ENCODE measurements around the gene LSG1.
"Not testable (repeated sequence)": the region's sequence is repeated elsewhere in the genome, so short reads cannot be mapped to it uniquely, and the experiment has no call there.

The LSG1 gene

DNA sequence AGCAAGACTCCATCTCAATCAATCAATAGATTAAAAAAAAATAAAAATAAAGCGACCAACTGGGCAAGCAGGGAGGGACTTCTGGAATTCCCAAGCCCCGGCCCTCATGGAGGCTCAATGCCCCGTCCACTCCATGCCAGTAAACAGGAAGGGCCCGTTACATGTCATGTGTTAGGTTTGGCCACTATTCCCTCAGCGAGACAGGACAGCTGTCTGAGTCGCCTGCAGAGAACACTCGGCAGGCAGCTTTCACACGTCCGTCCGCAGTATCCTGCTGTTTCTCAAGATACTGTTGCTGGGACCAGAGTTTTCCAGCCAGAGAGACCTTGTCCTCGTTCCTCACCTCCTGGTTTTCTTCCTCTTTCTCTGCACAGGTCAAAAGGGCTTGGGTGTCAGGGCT lies 56.8 kb downstream of the LSG1 start:
- no peak for DNase-seq

DNA sequence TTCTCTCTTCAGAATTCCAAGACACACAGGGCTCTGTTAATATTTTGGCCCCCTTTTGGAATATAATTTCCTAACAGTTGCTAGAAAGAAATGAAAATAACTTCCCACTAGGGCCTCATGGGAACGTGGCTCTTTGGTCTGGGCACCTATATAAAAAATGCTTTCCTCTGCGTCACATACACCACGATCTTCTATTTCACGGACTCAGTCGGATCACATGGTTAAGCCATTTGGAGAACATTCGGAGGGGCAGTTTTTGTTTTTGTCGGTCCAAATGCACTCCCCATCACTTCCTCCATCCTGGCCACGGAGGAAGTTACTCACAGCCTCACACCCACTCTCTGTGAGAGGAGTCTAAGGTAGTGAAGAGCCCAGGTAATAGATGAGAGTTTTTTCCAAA lies 59.8 kb downstream of the LSG1 start:
- no peak for DNase-seq

DNA sequence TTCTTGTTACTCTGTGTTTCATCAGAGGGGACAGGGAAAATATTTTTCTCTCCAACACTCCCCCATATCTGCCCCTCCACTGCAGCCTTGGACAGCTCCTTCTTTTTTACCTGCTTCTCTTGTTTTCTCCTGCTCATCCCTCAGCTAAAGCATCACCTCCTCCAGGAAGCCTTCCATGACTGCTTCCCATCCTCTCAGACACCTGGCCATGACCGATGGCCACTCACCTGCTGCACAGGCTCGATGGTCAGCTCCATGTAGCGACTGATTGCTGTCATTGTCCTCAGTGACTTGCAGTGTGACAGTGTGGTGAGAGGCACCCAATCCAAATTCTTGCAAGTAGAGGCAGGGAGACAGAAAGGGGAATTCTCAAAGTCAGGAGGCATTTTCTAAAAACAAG lies 61.3 kb downstream of the LSG1 start:
- no peak for DNase-seq

DNA sequence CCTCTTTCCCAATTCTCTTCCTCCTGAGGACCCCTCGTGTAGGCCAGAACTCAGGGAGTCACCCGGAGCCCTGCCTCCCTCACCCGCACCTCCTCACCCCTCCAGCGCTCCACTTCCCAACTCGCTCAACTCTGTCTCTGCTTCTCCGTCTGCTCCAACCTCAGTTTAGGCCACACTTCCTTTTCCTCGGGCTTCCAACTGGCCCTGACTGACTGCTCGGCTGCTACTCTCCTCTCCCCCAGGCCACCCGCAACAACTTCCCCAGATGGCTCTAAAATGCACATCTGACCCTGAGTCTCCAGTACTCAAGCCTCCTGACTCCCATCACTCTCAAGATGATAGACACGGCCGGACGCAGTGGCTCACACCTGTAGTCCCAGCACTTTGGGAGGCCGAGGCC lies 62.4 kb downstream of the LSG1 start:
- no peak for DNase-seq

DNA sequence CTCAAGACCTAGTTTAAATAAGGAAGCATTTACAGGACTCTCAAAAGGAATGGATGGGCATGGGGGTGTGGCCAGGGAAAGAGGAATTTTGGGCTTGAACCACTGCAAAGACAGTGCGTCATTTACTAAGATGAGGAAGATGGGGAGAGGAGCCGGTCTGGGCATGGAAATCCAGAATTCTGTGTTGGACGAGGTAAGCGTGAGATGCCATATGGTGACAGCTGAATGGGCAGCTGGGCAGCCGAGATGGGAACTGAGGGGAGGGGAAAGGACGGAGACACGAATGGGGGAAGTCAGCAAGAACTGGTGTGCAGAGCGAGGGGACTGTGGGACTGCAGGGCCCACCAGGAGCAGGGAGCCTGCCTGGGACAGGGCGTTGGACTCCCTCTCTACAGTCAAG lies 63.0 kb downstream of the LSG1 start:
- DNase-seq, result no peak

DNA sequence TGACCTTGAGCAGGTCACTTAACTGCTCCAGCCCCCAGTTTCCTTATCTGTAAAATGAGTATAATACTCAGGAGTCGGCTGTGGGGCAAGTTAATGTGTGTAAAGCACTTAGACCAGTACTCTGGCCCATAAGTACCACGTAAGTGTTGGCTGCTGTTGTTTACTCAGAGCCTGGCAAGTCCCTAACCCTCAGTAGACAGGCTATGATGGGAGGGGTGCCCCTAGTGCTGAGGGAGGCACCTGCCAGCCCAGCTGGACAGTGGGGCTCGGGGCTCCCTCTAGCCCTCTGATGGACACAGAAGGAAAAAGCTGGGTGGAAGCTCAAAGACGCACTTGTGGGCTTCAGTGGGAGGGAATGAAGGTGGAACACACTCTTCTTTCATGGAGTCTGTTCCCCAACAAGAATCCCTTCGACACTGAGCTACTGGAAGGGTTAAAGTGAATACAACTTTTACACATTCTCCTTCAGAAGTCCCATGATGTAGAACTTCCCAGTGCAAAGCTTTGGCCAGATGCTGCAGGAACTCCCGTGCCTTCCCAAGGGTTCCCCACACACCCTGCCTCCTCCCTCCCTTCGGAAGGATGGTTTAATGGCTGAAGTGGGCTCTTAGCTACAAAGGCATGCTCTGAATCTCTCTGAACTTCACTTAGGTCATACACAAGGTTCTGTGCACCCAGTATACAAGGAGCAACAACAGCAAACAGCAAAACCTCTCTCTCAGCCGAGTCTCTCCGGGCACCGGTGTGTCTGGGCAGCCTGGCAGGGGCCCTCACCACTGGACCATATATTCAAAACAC lies 64.2 kb downstream of the LSG1 start:
- DNase-seq, result no peak

DNA sequence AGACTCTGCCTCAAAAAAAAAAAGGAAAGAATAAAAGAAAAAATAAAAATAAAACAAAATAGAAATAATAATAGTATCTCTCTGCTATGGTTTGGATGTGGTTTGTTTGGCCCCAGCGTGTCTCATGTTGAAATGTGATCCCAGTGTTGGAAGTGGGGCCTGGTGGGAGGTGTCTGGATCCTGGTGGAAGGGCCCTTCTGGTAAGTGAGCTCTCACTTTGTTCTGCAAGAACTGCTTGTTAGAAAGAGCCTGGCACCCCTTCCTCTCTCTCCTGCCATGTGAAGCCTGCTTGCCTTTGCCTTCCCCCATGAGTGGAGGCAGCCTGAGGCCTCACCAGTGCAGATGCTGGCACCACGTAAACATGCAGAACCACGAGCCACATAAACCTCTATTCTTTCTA lies 65.0 kb downstream of the LSG1 start:
- no peak for DNase-seq

DNA sequence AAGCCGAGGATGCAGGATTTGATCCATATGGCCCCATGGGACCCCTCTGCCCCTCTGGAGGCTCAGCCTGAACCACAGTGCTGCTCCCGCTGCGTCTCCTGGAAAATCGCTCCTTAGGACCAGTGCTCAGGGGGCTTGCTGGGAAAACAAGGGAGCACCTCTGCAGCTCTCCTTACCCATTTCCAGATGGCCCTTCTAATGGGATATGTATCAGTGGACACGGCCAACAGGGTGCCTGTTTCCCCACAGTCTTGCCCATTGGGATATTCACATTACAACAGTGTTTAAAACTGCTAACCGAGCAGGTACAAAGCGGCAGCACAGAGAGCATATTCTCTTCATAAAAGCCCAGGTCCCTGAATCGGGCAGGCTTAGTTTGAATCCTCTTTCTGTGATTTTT lies 65.8 kb downstream of the LSG1 start:
- no peak for DNase-seq

DNA sequence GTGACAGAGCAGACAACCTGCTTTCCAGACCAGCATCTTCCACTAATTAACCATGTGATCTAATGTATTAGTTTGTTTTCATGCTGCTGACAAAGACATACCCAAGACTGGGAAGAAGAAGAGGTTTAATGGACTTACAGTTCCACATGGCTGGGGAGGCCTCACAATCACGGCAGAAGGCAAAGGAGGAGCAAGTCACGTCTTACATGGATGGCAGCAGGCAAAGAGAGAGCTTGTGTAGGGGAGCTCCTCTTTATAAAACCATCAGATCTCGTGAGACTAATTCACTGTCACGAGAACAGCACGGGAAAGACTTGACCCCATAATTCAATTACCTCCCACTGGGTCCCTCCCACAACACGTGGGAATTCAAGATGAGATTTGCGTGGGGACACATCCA lies 66.7 kb downstream of the LSG1 start:
- DNase-seq, result not testable (repeated sequence)

DNA sequence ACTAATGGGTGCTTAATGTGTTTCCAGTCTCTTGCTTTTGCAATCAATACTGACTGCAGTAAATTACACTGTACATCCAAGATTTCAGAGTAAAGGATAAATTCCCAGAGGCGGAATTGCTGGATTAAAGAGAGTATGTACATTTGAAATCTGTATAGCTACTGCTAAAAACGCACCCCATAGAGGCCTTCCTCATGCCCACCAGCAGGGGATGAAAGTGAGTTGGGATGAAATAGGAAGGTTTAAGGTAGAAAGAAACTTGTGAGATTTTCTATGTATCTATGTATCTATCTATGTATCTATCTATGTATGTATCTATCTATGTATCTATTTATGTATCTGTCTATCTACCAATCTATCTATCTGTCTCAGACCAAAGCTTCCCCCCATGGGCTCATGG lies 67.2 kb downstream of the LSG1 start:
- DNase-seq, result no peak

DNA sequence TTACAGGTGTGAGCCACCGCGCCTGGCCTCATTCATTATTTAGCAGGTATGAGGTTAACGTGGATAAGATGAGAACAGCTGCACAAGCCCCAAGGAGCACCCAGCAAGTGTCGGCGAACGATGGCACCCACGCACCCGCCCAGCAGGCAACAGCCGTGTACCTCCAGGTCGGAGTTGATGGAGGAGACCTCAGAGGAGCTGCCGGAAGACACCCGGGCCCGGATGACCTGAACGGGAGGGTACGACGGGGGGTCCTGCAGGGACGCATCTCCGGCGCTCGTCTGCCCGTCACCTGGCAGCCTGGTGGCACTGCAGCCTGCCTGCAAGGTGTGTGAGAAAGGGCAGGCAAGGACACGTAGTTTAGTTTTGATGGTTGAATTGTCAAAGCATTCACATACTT lies 67.9 kb downstream of the LSG1 start:
- no peak for DNase-seq

DNA sequence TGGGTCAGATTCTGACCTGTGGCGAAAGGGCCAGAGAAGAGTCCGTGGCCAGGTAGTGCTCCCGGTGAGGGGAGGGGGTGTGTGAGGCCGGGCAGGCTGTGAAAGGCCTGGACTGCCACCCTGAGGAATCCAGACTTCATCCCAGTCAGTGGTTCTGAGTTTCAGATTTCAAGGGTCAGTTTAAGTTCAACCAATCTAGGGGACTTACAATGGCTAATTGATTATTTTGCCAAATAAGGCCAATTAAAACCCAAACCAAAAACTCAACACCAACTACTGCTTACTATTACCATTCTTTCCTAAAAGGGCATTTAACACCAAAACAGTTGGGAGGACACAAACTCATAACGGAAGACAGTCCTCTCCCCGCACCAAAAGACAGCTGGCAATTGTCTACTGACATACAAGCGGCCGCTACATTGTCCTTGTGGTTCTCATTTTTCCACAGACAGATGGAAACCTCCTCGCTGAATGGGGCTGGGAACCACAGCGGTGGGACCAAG lies 69.3 kb downstream of the LSG1 start:
- DNase-seq, result no peak

DNA sequence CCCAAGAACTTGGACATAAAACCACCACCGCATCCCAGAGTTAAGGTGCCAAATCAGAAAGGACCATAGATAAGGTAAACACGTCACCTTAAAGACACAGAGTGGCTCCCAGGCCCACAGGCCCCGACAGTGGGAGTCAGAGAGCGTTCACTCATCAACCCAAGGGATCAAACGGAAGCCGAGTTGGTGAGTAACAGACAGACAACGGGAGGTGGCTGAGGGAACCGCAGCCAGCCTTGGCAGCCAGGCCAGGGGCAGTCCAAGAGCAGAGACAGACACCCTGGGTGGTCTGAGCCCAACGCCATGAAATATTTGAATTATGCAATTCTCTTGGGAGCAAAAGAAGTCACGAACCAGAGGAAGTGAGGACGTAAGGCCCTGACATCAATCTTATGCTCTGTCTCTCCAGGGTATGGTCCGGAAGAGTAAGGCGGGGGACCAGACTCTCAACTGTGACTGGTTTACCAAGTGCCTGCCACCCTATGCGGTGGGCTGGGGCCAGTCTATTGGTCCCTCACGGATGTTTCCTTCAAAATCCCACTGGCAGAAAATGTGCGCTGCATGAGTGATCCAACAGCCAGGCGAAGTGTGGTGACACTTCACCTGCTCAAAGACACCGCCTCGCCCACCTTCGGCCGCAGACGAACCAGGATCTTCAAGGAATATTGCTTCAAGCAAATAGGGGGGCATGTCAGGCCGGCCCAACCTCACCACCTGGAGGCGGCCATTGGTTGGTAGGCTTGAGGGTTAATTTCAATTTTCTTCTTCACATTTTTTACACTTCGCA lies 73.0 kb downstream of the LSG1 start:
- DNase-seq, result no peak

DNA sequence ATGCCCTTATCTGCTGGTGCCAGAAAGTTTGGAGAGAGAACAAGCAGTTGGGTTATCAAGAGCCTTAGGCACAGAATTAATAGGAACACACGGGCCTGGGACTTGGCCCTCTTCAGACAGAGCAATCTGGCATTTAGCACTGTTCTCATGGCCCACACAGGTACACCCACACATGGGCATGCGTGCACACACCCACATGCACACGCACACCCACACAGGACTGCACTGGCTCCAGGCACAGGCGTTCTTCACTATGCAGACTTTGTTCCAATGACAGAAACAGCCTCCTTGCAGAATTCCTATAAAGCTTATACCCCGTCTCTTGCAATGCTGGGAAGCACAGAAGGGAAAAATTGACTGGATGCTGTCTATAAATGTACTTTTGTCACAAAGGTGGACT lies 75.1 kb downstream of the LSG1 start:
- DNase-seq, result no peak

DNA sequence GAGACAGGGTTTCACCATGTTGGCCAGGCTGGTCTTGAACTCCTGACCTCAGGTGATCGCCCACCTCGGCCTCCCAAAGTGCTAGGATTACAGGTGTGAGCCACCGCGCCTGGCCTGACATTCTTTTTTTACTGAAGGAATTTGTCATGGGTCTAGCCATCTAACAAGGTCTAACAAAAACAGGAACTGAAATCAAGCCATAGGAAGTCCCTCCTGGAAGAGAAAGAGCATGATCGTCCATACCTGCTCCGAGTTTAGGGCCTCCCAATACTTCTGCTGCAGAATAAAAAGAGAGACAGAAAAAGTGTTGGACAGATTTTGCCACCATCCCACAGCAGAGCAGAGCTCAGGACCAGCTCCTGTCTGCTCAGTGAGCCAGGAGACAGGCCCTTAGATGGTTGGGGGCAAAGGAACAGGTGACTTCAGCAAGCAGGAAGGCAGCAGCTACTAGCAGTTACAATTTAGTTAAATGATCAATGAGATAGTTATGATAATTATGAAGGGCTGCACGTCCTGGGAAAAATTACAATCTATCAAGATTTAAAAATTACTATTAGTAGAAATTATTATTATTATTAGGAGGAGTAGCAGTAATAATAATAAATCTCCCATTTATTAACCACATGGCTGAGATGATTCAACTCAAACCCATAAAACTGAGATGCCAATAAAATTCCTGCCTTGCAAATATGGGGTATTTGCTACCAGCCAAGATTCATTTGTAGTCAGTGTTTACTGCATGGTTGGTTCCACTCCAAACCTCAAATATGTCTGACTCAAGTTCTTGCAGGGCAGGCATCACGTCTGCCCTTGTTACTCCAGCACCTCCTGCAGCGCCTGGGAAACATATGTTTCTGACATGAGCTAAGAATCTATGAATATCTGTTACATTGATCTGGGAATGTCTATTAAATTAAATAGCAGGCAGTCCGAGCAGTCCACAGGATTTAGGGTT lies 78.9 kb downstream of the LSG1 start:
- no peak for DNase-seq

Measured in NCI-H345 (cell line).